NCI-H345 (cell line): ENCODE results near the gene TEX36.
"Not testable (repeated sequence)": the region's sequence is repeated elsewhere in the genome, so short reads cannot be mapped to it uniquely, and the experiment has no call there.

Experiments used
- DNase-seq: peaks from one replicate; lab custom pipeline; 2025; lab: John Stamatoyannopoulos, UW

The TEX36 gene, protein sequence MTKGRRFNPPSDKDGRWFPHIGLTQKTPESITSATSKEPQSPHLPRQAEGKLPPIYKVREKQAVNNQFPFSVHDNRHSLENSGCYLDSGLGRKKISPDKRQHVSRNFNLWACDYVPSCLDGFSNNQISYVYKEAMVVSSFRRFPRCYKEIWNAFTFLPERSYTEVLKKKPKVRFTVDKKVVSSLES

DNA sequence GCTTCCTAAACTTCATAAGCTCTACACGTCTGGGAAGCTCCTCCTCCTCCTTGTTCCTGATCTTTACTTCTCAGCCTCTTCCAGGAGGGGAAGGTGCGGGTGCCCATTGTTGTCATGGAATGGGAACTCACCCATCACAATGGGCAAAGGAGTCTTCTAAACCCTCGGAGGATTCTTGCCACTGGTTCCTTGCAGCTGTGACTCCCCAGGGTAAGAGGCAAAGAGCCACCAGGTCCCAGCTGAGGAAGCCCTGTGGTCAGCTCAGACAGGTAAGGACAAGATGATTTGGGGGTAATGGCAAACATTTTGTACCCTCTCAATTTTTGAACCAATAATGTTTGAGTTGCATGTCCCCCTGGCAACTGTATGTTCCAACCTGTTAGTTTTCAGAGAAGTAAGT is at the start of gene TEX36:
TSS of gene TEX36 (minus strand) at position 101 of the 400 bp plus-strand sequence. CDS start 174 bp downstream, outside the sequence.
- DNase-seq = no peak

- no peak for DNase-seq
These were observed 44.5 kb upstream of the TEX36 start for GRCh38 chr10:125727436-125727835.

DNA sequence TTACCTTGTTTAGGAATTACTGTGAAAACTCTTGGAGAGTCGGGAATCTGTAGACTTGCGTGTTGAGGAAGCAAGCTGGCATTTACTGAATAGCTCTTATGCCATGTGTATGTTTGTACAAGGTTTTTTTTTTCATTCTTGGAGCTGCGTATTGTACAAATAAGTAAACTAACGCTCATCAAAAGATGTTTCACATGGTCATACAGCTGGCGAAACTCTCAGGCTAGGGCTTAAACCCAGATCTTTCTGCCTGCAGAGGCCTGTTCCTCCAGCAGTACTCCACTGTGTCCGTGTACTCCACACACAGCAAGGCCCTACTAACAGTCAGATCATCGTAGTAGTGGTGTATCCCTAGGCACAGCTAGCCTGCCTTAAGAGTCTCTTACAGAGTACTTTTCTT is 44.0 kb upstream of the TEX36 start:
- DNase-seq = no peak

- no peak for DNase-seq
These were observed 39.8 kb upstream of the TEX36 start for GRCh38 chr10:125722811-125723210.

- DNase-seq = no peak
These were observed 38.1 kb upstream of the TEX36 start for GRCh38 chr10:125721035-125721434.

DNA sequence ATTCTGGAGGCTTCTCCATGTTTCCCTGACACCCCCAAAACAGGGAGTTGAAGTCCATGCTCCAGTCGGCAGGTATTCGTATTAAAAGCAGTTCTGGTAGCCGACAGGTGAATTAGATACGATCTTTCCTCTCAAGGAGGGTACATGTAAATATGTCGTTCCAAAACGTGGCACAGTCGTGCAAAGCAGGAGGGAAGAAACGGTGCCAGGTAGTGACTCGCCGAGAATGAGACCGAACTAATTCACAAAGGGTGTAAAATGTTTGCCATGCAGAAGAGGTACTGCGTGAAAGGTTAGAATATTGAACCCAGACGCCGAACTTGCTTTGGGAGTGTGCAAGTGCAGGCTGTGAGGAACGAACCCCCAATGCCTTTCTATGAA is 37.0 kb upstream of the TEX36 start:
- DNase-seq = no peak

DNA sequence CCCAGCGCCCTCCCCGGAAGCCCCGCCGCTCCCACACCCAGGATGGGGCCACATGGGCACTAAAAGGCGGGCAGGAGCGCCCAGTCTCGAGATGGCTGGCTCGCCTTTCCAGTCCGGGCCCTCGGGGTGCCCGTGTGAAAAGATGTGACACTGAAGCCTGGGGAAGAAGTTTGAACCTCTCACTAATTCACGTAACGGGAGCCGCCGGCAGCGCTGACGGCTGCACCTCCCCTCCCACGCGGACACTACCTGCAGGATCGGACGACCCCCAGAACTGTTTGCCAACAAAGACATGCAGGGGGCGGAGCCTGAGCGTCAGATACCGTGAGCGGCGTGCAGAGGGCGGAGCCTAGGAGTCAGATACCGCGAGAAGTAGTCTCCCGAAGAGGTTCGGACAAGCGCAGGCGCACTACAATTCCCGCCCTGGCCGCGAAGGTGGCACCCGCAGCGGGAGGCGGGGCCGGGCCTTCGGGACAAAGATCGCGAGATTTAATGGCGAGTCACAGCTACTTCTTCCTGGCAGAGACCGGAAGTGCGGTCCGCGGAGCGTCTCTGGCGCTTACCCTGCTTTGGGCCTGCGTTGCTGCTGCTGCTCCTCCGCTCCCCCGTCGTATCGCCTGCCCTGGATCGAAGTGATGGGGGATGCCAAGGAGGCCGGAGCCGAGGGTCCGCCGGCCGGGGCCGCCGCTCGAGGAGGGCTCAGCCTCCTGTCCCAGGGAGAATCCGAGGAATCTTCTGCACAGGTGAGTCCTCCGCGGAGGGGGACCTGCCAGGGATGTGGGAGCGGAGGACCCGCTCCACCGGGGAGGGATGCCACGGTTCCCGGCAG is 36.4 kb upstream of the TEX36 start, which contains the start of gene EDRF1:
TSS of gene EDRF1 (plus strand) at position 537 of the 829 bp plus-strand sequence. CDS start at position 636, 99 bp downstream.
- DNase-seq = peak; percentile 97

DNA sequence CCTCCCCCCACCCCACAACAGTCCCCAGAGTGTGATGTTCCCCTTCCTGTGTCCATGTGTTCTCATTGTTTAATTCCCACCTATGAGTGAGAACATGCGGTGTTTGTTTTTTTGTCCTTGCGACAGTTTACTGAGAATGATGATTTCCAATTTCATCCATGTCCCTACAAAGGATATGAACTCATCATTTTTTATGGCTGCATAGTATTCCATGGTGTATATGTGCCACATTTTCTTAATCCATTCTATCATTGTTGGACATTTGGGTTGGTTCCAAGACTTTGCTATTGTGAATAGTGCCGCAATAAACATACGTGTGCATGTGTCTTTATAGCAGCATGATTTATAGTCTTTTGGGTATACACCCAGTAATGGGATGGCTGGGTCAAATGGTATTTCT is 31.8 kb upstream of the TEX36 start:
- not testable (repeated sequence) for DNase-seq

- no peak for DNase-seq
These were observed 28.3 kb upstream of the TEX36 start for GRCh38 chr10:125711110-125711750.

DNA sequence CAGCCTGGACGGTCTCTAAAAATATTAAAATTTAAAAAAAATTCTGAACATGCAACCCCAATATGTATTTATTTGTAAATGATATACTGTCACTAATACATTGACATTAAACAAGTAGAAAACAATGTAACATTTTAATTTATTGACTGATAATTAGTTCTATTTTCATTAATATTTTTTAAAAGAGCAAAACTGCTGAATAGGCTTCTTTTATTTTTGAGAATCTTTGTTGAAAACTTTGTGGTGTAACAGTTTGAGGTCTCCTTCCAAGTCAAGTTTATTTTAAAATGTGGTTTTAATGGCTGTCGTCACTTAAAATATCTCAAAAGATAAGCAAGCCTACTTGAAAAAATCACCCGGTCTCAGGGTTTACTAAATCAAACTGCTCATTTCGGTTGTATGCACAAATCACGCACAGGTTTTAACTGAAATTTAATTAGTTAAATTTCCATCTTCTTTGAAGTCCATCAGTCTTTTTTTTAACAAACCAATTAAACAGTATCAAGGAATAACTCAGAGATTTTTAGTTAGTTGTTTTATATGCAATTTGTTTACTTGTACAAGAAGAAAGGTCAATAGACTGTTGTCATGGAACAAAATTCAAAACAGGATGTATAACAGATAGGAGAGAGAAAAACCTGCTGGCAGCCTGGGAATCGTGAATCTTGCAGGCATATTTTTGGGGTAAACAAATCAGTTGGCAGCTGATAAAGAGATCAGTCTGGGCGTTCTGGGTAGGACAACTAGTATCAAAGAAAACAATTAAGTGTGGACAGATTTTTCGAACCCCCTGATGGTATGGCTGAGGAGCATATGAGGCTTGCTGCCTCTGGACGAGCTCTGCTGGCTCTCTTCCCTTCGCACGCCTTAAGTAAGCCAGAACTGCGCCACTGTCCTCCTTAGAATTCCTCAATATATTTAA is 26.9 kb upstream of the TEX36 start:
- DNase-seq = no peak

DNA sequence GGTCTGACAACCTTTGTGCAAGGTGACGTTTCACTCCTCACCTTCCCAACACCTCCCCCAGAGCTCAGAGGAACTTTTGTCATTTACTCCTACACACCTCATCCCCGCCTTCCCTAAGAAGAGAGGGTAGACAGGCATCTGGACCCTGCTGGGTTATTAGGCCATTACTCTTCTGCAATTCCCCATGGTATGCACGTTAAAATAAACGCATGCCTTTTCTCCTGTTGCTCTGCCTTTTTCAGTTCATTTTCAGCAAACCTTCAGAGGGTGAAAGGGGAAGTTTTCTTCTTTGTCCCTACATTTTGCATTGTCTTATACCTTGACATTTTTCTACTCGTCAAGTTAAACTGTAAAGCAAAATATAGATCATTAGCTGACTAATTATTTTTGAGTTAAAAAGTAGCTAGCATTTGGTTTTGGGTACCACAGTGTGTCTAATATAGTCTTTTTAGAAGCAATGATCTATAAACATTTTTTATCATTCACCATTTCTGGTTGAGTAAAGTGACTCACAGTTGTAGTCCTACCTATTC is 26.1 kb upstream of the TEX36 start:
- no peak for DNase-seq

DNA sequence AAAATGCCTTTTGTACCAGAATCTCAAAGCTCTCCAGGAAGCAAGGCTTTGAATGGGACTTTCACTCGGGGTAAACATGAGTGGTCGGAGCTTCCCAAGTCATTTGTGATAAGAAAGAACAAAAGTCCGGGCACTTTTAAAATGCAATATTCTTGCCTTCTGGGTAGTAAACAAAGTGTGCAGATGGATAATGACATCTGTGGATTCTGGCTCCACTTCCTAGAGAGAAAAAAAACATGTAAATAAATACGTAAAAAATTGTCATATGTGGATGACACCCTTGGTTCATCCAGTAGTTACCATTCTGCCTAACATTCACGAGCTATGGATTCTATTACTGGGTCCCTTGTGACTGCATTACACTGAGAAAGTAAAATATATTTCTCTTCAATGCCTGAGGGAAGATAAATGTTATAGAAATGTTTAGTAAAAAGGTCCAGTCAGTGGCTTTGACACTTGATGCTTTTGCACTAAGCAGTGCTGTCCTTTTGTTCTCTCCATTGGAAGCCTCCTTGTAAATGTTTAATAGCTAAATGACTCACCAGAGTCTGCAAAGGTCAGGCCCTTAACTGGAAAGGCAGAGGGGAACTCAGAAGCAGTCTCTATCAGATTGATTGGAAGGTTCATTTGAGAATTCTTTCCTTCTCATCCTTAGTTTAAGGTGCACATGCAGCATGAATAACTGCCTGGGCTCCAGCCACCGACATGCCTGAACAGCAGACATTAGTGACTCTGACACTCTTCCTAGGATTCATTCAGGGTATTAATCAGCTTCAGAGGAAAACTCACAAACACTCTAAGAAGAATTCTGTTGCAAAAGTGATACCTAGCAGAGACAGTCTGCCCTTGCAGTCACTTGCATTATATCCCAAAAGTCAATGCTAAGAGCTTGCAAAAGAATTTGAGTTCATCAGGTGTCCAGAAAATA is 24.8 kb upstream of the TEX36 start:
- DNase-seq = no peak

- DNase-seq = no peak
These were observed 17.5 kb upstream of the TEX36 start for GRCh38 chr10:125700355-125700911.

- no peak for DNase-seq
These were observed 16.7 kb upstream of the TEX36 start for GRCh38 chr10:125699562-125700143.

DNA sequence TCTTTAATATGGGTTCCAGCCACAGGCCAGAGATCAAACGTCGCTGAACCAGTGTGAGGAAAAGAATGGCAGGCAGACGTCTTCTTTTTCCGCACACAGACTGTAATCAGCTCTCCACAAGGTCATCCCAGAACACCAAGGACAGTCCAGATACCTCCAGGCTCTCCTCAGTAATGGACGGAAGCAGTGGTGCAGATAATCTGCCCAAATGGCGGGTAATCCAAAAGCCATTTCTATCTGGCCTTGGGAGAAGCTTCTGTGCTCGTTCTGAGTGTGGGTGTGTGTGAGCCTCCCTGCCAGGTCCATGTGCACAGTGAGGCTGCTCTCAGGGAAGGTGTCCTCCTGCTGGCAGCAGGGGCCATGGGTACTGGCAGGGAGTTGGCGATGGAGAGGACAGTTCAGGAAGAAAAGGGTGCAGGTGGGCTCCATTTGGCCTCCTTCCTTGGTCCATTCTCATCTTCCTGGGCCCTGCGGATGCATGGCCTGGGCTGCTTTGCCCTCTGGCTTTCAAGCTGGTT is 15.6 kb upstream of the TEX36 start:
- DNase-seq = no peak

- not testable (repeated sequence) for DNase-seq
These were observed 13.9 kb upstream of the TEX36 start for GRCh38 chr10:125696884-125697283.

GRCh38 chr10:125694883-125695282 is 11.9 kb upstream of the TEX36 start:
- DNase-seq = no peak

- no peak for DNase-seq
These were observed 10.5 kb upstream of the TEX36 start for GRCh38 chr10:125693524-125693847.

- no peak for DNase-seq
These were observed 9.9 kb upstream of the TEX36 start for GRCh38 chr10:125692601-125693523.
